BJ (cell line): Measurements from ENCODE around the gene RRP1. TPM values are rescaled to one million over a fixed set of nuclear protein-coding genes. Genes with fewer than 3 reads are reported as not detected.

Experiments
- CTCF ChIA-PET: fragments of 350-600 bp; formaldehyde crosslinking; extraction: SDS; loops from one replicate; lab custom pipeline; 2021; ENCODE audit warnings: antibody characterized with exemption, inconsistent platforms; lab: Yijun Ruan, JAX
- POLR2A ChIA-PET: fragments of 300-600 bp; sonication (Branson Sonifier 250); formaldehyde crosslinking; extraction: SDS; loops from one replicate; lab custom pipeline; 2021; ENCODE audit warnings: antibody characterized with exemption; lab: Charles Lee
- DNase-seq: peaks from one replicate; pipeline ENCODE4 v3.0.0-alpha.2; 2011; ENCODE audit warnings: low read depth
- H3K27me3 ChIP-seq: 2 replicates; pipeline ENCODE4 v1.6.0; 2011; ENCODE audit warnings: low read length; ENCODE audit not compliant: control insufficient read depth, insufficient read depth
- H3K36me3 ChIP-seq: 2 replicates; pipeline ENCODE4 v1.5.1; 2011; ENCODE audit warnings: low read length; ENCODE audit not compliant: control insufficient read depth, insufficient read depth
- H3K4me3 ChIP-seq: 2 replicates; pipeline ENCODE4 v1.5.1; 2011; ENCODE audit warnings: low read depth, mild to moderate bottlenecking, control low read depth, low read length
- polyA plus RNA-seq: library from polyadenylated mRNA; depleted of rRNA; stranded (reverse); fragments of >200 nt; gene quantifications from 2 replicates; pipeline ENCODE4 v1.2.3, GENCODE V29; 2011
- TF ChIP-seq, protein P1 (sequence below): IDR thresholded peaks from 2 replicates; pipeline ENCODE4 v1.5.1; 2011; ENCODE audit warnings: low read depth, mild to moderate bottlenecking, control low read depth, inconsistent platforms, low read length, moderate library complexity; ENCODE audit not compliant: insufficient read depth

Gene RRP1
- polyA plus RNA-seq, 1 experiment = 14.4 TPM

GRCh38 chr21:43827015-43827611 is 37.7 kb downstream of the RRP1 start:
- DNase-seq = no peak
- H3K36me3 ChIP-seq = no peaks in the 10 kb centered on the region
- POLR2A ChIA-PET = no interaction called here
- peaks cover 3% of the 10 kb centered on the region for H3K27me3 ChIP-seq
- TF ChIP-seq, protein P1, sequence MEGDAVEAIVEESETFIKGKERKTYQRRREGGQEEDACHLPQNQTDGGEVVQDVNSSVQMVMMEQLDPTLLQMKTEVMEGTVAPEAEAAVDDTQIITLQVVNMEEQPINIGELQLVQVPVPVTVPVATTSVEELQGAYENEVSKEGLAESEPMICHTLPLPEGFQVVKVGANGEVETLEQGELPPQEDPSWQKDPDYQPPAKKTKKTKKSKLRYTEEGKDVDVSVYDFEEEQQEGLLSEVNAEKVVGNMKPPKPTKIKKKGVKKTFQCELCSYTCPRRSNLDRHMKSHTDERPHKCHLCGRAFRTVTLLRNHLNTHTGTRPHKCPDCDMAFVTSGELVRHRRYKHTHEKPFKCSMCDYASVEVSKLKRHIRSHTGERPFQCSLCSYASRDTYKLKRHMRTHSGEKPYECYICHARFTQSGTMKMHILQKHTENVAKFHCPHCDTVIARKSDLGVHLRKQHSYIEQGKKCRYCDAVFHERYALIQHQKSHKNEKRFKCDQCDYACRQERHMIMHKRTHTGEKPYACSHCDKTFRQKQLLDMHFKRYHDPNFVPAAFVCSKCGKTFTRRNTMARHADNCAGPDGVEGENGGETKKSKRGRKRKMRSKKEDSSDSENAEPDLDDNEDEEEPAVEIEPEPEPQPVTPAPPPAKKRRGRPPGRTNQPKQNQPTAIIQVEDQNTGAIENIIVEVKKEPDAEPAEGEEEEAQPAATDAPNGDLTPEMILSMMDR = no peak
- CTCF ChIA-PET = interaction anchor here (0.6 to 1.9 kb wide), 4 partner anchors 10 to 149 kb away, joined by 3 to 8 read pairs (median 5); no protein-coding TSS in a partner anchor
- no peak overlapping the region for H3K4me3 ChIP-seq

GRCh38 chr21:43829161-43829560 is 39.8 kb downstream of the RRP1 start:
- POLR2A ChIA-PET = no interaction called here
- Histone ChIP-seq H3K36me3 (no peaks in the 10 kb centered on the region), H3K4me3 (no peak overlapping the region), H3K27me3 (peaks cover 3% of the 10 kb centered on the region)
- DNase-seq = no peak
- TF ChIP-seq, protein P1 = no peak
- CTCF ChIA-PET = interaction anchor here (1.7 kb wide), 1 partner anchor 20 kb away, joined by 3 read pairs; no protein-coding TSS in a partner anchor

DNA sequence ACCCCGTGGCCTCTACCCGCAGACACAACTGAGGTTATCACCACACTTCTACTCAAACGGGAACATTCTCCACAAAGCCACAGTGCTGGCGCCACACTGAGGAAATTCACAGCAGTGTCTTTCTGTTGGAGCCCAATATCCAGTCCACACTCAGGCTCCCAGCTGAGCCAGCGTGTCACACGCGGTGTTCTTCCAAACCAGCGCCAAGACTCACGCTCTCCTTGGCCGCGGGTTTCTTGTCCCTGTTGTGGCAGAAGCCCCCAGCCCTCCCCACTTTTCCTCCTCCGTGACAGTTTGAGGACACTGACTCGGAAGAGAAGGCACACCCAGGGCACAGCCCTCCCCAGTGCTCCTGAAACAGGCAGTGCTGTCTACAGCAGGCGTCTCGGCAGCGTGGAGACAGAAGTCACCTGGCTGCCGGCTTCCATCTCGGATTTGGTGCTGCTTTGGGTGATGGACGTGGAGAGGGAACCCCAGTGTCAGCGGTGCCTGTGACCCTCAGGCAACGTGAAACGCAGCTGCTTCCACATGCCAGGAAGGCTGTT is 40.3 kb downstream of the RRP1 start:
- TF ChIP-seq, protein P1 = no peak
- POLR2A ChIA-PET = no interaction called here

GRCh38 chr21:43832158-43832550 is 42.8 kb downstream of the RRP1 start:
- DNase-seq = no peak
- POLR2A ChIA-PET = no interaction called here
- Histone ChIP-seq H3K27me3 (peaks cover 3% of the 10 kb centered on the region), H3K36me3 (no peaks in the 10 kb centered on the region), H3K4me3 (no peak overlapping the region)
- CTCF ChIA-PET = no interaction called here
- TF ChIP-seq, protein P1 = no peak

More for the DNA sequence above, 40.3 kb downstream of the RRP1 start:
- CTCF ChIA-PET = interaction anchor here (1.7 kb wide), 1 partner anchor 19 kb away, joined by 3 read pairs; no protein-coding TSS in a partner anchor
- H3K27me3 ChIP-seq = peaks cover 3% of the 10 kb centered on the region
- H3K36me3 ChIP-seq = no peaks in the 10 kb centered on the region
- no peak for DNase-seq
- no peak overlapping the region for H3K4me3 ChIP-seq

GRCh38 chr21:43832648-43833047 is 43.3 kb downstream of the RRP1 start:
- no peak overlapping the region for H3K4me3 ChIP-seq
- TF ChIP-seq, protein P1 = no peak
- no peaks in the 10 kb centered on the region for H3K36me3 ChIP-seq
- ChIA-PET POLR2A (no interaction called here), CTCF (no interaction called here)
- DNase-seq = no peak
- peaks cover 3% of the 10 kb centered on the region for H3K27me3 ChIP-seq
